Sciatic nerve (tissue), 2 donors: ENCODE results near the gene IL1RAPL1. TPM values are rescaled to one million over a fixed set of nuclear protein-coding genes. Genes with fewer than 3 reads are reported as not detected.

Experiments used
- ATAC-seq: fragments of 200-7000 bp; cut with Tn5 transposase; one replicate; pipeline ENCODE4 v1.9.1; 2020; ENCODE audit warnings: mild to moderate bottlenecking, moderate library complexity
- DNase-seq: peaks from one replicate; pipeline ENCODE4 v3.0.0-alpha.2; 2020; ENCODE audit warnings: low spot score
- intact Hi-C: fragments of 100-400 bp; cut with DNase I; formaldehyde crosslinking; loops from one replicate; pipeline ENCODE4 v1.14.2; 2022
- total RNA-seq: library from RNA; stranded (reverse); fragmentation: NEBNext Ultra II Directional; extraction: Animal tissue kit (Norgen Biotek cat#: 25700); gene quantifications from one replicate; pipeline ENCODE4 v1.2.1, GENCODE V29; 2021
- donor health status: DM: no; HTN: no; CAD: no.
- donor health status: DM: no; HTN: no; CAD: no.

IL1RAPL1 gene
- total RNA-seq, 1 donor from 2014 or later = 10.3 TPM

- intact Hi-C loops = no loop called here
- no peak for ATAC-seq
- no peak for DNase-seq
These were observed 1271.5 kb downstream of the IL1RAPL1 start for GRCh38 chrX:29858714-29859113.

GRCh38 chrX:29862126-29862677 lies 1275.0 kb downstream of the IL1RAPL1 start:
- DNase-seq (no peak), ATAC-seq (no peak)
- intact Hi-C loops = no loop called here

GRCh38 chrX:29867971-29868370 lies 1280.7 kb downstream of the IL1RAPL1 start:
- DNase-seq (no peak), ATAC-seq (no peak)
- intact Hi-C loops = no loop called here

GRCh38 chrX:29869837-29870236 lies 1282.6 kb downstream of the IL1RAPL1 start:
- DNase-seq (no peak), ATAC-seq (no peak)
- intact Hi-C loops = no loop called here

GRCh38 chrX:29870608-29871007 lies 1283.4 kb downstream of the IL1RAPL1 start:
- DNase-seq = no peak
- ATAC-seq = no peak
- intact Hi-C loops = no loop called here

GRCh38 chrX:29872831-29873230 lies 1285.6 kb downstream of the IL1RAPL1 start:
- DNase-seq (no peak), ATAC-seq (no peak)
- intact Hi-C loops = no loop called here

- intact Hi-C loops = no loop called here
- no peak for DNase-seq
- no peak for ATAC-seq
These were observed 1289.5 kb downstream of the IL1RAPL1 start for GRCh38 chrX:29876733-29877132.

- intact Hi-C loops = no loop called here
- no peak for DNase-seq
- ATAC-seq = no peak
These were observed 1293.7 kb downstream of the IL1RAPL1 start for GRCh38 chrX:29880977-29881376.

GRCh38 chrX:29890004-29890403 lies 1302.8 kb downstream of the IL1RAPL1 start:
- ATAC-seq (no peak), DNase-seq (no peak)
- intact Hi-C loops = no loop called here

GRCh38 chrX:29890646-29891200 lies 1303.5 kb downstream of the IL1RAPL1 start:
- intact Hi-C loops = no loop called here
- ATAC-seq (no peak), DNase-seq (no peak)

- intact Hi-C loops = no loop called here
These were observed 1314.8 kb downstream of the IL1RAPL1 start for GRCh38 chrX:29902004-29902403.

GRCh38 chrX:29903360-29903759 lies 1316.1 kb downstream of the IL1RAPL1 start:
- intact Hi-C loops = no loop called here
- ATAC-seq = no peak
- no peak for DNase-seq

More at GRCh38 chrX:29902004-29902403, 1314.8 kb downstream of the IL1RAPL1 start:
- ATAC-seq (no peak), DNase-seq (no peak)

GRCh38 chrX:29911673-29912072 lies 1324.4 kb downstream of the IL1RAPL1 start:
- intact Hi-C loops = no loop called here
- ATAC-seq (no peak), DNase-seq (no peak)

- ATAC-seq (no peak), DNase-seq (no peak)
- intact Hi-C loops = no loop called here
These were observed 1326.4 kb downstream of the IL1RAPL1 start for GRCh38 chrX:29913647-29914046.

GRCh38 chrX:29922607-29923006 lies 1335.4 kb downstream of the IL1RAPL1 start:
- no peak for DNase-seq
- intact Hi-C loops = no loop called here

GRCh38 chrX:29926056-29926455 lies 1338.8 kb downstream of the IL1RAPL1 start:
- no peak for DNase-seq
- intact Hi-C loops = no loop called here
- no peak for ATAC-seq

More at GRCh38 chrX:29922607-29923006, 1335.4 kb downstream of the IL1RAPL1 start:
- ATAC-seq = no peak

- no peak for DNase-seq
- ATAC-seq = no peak
- intact Hi-C loops = no loop called here
These were observed 1339.4 kb downstream of the IL1RAPL1 start for GRCh38 chrX:29926659-29927058.

GRCh38 chrX:29935455-29935854 lies 1348.2 kb downstream of the IL1RAPL1 start:
- ATAC-seq (no peak), DNase-seq (no peak)
- intact Hi-C loops = no loop called here

GRCh38 chrX:29940750-29941149 lies 1353.5 kb downstream of the IL1RAPL1 start:
- intact Hi-C loops = no loop called here
- no peak for DNase-seq
- ATAC-seq = no peak

GRCh38 chrX:29941287-29941686 lies 1354.0 kb downstream of the IL1RAPL1 start:
- intact Hi-C loops = no loop called here
- ATAC-seq = no peak

GRCh38 chrX:29947225-29947624 lies 1360.0 kb downstream of the IL1RAPL1 start:
- ATAC-seq (no peak), DNase-seq (no peak)
- intact Hi-C loops = no loop called here

More at GRCh38 chrX:29941287-29941686, 1354.0 kb downstream of the IL1RAPL1 start:
- DNase-seq = no peak
